Uterus (tissue), 2 donors: ENCODE results near the gene TARS3.

ENCODE experiments used
- CTCF ChIP-seq, 4 experiments: fragments of 200-600 bp in 2 of 4; fragments of 450-650 bp in 2 of 4; sonication (generic) in 2 of 4; IDR thresholded peaks; one replicate each; pipeline ENCODE4 v1.5.1; 2016 to 2019; ENCODE audit warnings: antibody characterized with exemption in 4 of 4, mild to moderate bottlenecking in 2 of 4, moderate library complexity in 1 of 4
- POLR2A ChIP-seq, 2 donors: fragments of 450-650 bp; IDR thresholded peaks; one replicate each; pipeline ENCODE4 v1.6.1; 2016; ENCODE audit warnings: antibody characterized with exemption in 2 of 2, mild to moderate bottlenecking in 1 of 2, moderate library complexity in 1 of 2

GRCh38 chr15:101672298-101672697 is 52.0 kb downstream of the TARS3 start:
- TF ChIP-seq CTCF (IDR thresholded peaks at IDR 0.05) (no peak), POLR2A (IDR thresholded peaks at IDR 0.05) (no peak)
